GOT3 (cell line): ENCODE results near the gene TOP3A.

Experiments
- DNase-seq: peaks from one replicate; lab custom pipeline; 2025; ENCODE audit warnings: mixed read lengths; lab: John Stamatoyannopoulos, UW

TOP3A gene

DNA sequence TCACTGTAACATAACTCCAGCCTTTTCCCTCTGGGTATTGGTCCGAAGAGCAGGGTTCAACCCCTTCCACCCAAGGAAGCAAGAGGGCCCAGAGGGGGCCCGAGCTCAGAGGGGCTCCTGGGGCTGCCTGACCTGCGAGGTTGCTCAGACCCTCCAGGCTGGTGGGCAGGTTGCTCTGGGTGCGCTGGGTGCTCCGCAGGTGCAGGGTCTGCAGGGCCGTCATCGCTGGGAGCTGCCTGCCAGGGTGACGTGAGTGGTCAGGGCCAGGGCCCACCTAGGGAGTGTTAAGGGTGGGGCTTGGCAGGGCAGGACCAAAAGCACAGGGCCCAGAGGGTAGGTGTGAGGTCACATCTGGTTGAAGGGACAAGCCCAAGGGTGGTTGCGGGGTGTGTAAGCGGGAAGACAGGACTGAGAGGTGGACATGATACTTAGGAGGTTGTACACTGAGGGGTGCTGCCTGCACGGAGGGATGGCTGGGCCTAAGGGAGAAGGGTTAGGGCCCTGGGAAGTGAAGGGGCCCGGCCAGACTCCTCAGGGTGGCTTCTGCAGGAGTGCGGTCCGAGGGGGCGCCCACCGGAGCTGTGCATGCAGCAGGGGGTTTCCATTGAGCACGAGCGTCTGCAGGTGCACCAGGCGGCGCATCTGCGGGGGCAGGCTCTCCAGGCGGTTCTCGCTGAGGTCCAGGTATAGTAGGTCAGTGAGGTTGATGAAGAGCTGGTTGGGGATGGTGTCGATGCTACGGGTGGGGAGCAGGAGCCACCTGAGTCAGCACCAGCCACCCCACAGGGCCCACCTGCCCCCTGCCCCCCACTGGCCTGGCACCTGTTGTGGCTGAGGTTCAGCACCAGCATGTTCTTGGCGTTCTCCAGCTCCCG lies 60.6 kb downstream of the TOP3A start:
- no peak for DNase-seq

- no peak for DNase-seq
These were observed 61.5 kb downstream of the TOP3A start for GRCh38 chr17:18253187-18253884.

DNA sequence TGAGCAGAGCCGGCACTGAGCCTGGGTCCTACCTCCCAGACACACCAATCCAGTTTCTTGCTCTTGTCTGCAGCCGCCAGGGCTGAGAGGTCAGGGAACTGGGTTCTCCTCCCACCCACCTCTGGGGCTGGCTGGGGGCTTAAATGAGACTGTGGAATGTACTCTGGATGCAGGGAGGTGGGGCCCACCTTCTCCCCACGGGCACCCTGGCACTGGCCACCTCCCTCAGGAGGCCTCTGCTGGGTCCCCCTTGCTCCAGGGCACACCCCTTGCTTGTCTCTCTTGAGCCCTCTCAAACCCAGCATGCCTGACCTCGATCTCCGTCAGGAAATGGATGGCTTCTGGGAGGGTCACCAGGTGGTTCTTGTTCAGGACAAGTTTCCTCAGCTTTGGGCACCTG lies 62.6 kb downstream of the TOP3A start:
- no peak for DNase-seq

DNA sequence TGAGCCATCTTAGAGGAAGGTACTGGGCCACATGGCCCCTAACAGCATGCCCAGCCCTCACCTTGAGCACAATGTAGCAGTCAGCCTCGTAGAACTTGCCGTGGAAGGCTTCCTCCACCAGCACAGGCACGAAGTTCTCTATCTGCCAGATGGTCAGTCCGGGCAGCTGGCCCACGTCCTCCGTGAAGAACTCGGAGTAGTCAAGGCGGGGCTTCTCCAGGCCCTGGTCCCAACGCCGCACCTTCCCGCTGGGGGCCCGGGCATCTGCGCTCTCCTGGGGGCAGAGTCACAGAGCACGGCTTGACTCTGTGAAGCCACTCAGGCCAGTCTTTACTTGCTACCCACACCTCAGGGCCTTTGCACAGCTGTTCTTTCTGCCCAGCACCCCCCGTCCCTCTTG lies 63.6 kb downstream of the TOP3A start:
- DNase-seq, result no peak

DNA sequence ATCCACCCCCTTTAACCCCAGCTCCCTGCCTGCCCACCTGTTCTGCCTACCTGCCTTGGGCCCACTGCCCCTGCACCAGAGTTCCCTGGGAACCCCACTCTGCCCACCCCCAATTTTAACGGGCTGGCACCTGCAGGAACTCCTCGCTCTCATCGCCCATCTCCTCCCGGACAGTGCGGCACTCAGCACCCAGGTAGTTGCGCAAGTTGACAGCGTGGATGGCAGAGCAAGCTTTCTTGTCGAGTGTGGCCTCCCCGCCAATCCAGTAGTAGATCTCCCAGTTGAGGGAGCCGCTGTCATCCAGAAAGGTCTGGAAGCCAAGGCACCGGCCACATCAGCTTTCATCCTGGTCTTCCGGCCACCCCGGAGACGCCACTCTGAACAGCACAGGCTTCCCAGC lies 64.1 kb downstream of the TOP3A start:
- no peak for DNase-seq

GRCh38 chr17:18250259-18250658 lies 64.5 kb downstream of the TOP3A start:
- no peak for DNase-seq

DNA sequence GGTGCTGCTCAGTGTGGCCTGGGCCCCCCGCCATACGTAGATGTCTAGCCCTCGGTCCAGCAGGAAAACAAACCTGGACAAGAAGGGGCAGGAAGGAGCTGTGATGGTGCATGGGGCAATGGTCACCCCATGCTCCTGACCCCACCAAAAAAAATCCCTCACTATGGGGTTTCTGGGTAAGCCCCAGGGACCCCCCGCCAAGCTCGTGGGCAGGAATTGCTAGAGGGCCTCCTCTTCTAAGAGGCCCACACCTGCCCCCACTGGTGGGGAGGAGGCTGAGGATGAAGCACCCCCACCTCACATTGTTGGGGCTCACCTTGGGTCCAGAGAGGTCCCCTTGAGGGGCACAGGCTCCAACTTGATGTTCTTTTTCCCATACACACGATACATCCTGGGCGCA lies 66.0 kb downstream of the TOP3A start:
- no peak for DNase-seq

GRCh38 chr17:18248300-18248731 lies 66.5 kb downstream of the TOP3A start:
- DNase-seq, result no peak

DNA sequence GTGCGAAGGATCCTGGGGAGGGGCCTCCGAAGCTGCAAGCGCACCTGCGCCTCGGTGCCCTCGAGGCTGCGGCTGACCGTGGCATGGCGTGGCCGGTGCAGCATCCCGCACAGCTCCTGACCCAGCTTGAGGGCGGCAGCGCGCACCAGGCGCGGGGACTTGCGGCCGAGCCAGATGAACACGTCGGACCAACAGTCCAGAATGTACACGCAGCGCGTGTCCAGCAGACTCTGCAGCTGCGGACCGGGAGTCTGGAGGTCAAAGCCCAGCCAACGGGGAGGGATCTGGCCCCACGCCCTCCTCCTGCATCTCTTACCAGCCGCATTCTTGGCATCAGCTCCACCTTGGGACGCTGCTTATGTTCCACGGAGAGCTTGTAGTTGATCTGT lies 67.2 kb downstream of the TOP3A start:
- DNase-seq, result no peak

GRCh38 chr17:18246880-18247612 lies 67.7 kb downstream of the TOP3A start:
- DNase-seq, result no peak

GRCh38 chr17:18246109-18246725 lies 68.6 kb downstream of the TOP3A start:
- no peak for DNase-seq

- DNase-seq, result no peak
These were observed 69.6 kb downstream of the TOP3A start for GRCh38 chr17:18245038-18245776.

DNA sequence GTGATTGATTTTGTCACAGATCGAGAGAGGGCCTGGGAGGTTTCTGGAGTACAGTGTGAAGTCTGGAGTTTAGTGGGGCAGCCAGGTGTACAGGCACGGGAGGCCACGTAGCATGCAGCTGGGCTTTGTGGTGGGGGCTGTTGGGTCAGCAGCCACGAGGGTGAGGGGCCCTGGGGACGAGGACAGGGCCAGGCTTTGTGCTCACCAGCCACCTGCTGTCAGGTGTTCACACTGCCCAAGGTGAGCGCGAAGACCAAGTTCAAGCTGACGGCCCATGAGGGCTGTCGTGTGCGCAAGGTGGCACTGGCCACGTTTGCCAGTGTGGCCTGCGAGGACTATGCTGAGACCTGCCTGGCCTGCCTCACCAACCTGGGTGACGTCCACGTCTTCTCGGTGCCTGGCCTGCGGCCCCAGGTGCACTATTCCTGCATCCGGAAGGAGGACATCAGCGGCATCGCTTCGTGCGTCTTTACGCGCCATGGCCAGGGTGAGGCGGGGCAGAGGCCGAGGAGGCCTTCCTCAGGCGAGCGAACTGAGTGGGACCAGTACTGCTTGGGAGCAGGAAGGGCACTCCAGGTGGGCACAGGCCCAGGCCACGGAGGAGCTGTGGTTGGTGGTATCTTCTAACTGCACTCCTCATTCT lies 73.4 kb downstream of the TOP3A start:
- DNase-seq, result no peak

DNA sequence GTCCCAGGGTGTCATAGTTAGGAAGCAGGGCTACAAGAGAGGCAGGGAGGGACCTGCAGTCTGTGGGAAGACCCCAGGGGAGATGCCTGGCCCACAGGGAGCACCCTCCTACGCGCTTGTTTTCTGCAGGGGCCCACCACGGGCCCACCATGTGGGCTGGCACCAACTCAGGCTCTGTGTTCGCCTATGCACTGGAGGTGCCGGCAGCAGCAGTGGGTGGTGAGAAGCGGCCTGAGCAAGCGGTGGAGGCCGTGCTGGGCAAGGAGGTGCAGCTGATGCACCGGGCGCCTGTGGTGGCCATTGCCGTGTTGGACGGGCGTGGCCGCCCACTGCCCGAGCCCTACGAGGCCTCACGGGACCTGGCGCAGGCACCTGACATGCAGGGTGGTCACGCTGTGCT lies 74.3 kb downstream of the TOP3A start:
- no peak for DNase-seq

GRCh38 chr17:18238299-18238698 lies 76.5 kb downstream of the TOP3A start:
- DNase-seq, result no peak

GRCh38 chr17:18237461-18237860 lies 77.3 kb downstream of the TOP3A start:
- no peak for DNase-seq

DNA sequence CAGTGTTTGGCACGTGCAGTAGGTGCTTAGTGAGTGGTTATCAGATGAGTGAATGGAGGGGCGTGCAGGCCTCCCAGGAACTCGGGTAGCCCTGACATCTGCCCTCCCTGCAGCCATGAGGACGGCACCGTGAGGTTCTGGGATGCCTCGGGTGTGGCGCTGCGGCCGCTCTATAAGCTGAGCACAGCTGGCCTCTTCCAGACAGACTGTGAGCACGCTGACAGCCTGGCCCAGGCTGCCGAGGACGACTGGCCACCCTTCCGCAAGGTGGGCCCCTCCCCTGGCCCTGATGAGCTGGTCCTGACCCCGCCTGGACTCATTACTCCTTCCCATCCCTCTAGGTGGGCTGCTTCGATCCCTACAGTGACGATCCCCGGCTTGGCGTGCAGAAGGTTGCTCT lies 78.3 kb downstream of the TOP3A start:
- no peak for DNase-seq

DNA sequence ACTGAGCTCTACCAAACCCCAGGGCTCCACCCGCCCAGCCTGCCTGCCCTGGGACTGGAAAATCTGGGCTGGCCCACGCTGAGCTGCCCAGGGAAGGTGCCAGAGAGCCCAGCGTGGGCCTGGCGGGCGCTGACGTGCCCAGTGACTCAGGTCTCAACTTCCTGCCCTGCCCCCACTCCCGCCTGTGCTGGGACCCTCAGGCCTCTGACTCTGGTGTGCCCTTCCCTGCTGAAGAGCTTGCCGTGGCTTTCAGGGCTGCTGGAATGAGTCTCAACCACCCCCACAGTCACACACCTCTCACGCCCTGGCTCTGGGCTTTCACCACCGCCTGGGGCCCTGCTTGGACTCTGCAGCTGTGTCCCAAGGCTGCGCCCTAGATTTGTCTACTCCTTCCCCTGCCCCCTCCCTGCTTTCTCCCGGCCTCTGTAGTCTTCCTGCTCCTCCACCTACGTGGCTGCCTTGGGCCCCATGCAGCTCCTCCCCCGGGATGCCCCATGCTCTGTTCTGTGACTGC lies 79.0 kb downstream of the TOP3A start:
- DNase-seq, result no peak

DNA sequence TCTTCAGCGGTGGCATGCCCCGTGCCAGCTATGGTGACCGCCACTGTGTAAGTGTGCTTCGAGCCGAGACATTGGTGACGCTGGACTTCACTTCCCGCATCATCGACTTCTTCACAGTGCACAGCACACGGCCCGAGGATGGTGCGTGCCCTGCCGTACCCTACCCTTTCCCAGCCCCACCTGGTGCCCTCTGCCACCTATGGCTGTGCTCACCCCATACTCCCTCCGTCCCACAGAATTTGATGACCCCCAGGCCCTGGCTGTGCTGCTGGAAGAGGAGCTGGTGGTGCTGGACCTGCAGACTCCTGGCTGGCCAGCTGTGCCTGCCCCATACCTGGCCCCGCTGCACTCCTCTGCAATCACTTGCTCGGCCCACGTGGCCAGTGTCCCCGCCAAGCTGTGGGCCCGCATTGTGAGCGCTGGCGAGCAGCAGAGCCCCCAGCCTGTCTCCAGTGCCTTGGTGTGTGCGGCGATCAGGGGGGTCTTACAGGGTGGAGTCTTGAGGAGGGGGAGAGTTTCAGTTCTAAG lies 79.9 kb downstream of the TOP3A start:
- DNase-seq, result no peak

DNA sequence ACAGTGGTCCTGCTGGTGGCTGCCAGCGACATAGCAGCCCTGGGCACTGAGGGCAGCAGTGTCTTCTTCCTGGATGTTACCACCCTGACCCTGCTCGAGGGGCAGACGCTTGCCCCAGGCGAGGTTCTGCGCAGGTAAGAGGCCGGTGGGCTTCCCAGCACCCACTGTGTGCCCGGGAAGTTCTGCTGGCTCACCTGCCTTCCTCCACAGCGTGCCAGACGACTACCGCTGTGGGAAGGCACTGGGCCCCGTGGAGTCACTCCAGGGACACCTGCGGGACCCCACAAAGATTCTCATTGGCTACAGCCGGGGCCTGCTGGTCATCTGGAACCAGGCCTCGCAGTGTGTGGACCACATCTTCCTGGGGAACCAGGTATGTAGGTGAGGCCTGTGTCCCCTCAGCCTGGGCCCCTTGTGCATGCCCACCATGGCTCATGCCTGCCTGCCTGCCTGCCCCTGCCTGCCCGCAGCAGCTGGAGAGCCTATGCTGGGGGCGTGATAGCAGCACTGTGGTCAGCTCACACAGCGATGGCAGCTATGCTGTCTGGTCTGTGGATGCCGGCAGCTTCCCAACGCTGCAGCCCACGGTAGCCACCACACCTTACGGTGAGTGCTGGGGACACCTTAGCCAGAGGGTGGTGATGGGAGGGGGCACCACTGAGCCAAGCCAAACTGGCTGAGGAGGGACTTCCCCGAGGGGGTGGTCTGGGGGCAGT lies 80.8 kb downstream of the TOP3A start:
- DNase-seq, result no peak
